UCSD-AML1 (cell line): ENCODE results near the gene APOBEC3G.

Experiments
- DNase-seq: peaks from one replicate; lab custom pipeline; 2025; ENCODE audit not compliant: unreplicated experiment; lab: John Stamatoyannopoulos, UW

The APOBEC3G gene

DNA sequence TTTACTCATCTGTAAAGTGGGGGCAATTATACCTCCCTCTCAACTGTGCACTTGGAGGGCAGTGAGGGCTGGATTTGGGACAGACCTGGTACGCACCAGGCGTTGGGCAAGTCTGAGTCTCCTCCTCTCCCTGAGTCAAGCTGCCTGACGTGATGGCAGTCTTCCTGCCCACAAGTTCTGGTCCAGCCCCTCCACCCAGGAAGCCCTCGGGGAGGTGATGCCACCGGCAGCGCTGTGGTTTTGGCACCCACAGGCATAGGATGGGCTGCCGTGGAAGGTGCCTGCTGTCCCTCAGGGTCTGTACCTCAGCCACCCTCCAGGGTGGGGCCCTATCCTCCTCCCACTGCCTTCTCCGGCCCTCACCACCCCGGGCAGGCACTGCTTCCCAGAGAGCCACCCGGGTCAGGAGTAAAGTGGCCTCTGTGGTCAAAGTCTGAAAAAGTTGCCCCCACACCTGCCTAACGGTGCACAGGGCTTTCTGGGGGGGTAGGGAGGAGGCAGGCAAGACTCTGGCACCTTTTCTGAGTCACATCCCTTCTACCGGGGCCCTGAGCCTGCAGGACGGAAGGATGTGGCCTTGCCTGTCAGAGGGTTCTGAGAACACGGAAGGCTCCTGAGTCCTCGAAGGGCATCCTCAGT lies 13.5 kb downstream of the APOBEC3G start:
- peak; percentile 64 for DNase-seq

DNA sequence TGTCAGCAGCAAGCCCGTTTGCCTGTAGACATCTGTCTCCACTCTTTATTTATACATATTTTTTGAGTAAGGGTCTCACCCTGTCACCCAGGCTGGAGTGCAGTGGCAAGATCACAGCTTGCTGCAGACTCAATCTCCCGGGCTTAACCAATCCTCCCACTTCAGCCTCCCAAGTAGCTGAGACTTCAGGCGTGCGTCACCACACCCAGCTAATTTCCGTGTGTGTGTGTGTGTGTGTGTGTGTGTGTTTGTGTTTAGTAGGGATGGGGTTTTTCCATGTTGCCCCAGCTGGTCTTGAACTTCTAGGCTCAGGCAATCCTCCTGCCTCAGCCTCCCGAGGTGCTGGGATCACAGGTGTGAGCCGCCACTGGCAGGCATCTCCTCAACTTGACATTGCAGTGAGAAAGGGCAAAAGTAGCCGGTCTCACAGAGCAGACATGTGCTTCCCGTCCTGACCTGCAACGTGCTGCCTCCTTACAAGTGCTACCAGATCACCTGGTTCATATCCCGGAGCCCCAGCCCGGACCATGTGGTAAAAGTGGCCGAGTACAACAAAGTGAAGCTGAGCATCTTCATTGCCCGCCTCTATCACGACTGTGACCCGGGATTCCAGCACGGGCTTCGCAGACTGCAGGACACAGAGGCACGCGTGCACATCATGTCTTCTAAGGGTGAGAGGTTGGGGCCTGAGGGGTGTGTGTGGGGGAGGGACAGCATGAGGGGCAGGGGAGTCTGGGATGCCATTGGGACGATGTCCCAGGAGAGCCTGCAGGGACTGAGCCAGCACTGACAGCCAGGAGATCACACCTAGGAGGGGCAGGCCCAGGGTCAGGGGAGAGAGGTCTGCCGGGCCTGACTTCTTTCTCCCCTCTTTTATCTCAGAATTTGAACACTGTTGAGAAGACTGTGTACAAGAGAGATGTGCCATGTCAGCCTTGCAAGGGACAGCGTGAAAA lies 14.3 kb downstream of the APOBEC3G start:
- DNase-seq: no peak

- DNase-seq: no peak
Measured at GRCh38 chr22:39092111-39092862, 15.2 kb downstream of the APOBEC3G start.

- no peak for DNase-seq
Measured at GRCh38 chr22:39094717-39095389, 17.8 kb downstream of the APOBEC3G start.

DNA sequence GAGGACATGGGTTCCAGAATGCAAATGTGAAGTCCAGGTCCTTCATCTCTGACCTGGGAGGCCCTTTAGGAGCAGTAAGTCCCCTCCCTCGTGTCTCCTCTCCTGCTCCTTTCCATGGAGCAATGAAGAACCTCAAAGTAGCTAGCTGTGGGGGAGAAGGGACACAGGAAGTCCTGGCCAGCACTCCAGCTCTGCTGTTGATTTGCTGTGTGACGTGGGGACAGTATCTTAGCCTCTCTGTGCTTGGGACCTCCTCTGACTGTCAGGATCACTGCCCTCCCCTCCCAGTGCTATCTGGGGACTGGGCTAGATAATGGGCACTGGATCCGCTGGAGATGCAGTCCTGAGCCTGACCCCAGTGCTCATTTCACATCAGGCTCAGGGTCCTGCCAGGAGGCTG lies 18.9 kb downstream of the APOBEC3G start:
- DNase-seq: no peak

- peak; percentile 67 for DNase-seq
Measured at GRCh38 chr22:39097098-39098020, 20.3 kb downstream of the APOBEC3G start, which contains the start of gene APOBEC3H. Gene APOBEC3H, plus strand, starts transcription at chr22:39097244. Its CDS starts 3,035 bp downstream, at chr22:39100279.

- no peak for DNase-seq
Measured at GRCh38 chr22:39098026-39098425, 21.0 kb downstream of the APOBEC3G start.

- no peak for DNase-seq
Measured at GRCh38 chr22:39098576-39098975, 21.5 kb downstream of the APOBEC3G start.

- DNase-seq: no peak
Measured at GRCh38 chr22:39101226-39101625, 24.2 kb downstream of the APOBEC3G start.

- DNase-seq: no peak
Measured at GRCh38 chr22:39103431-39103830, 26.4 kb downstream of the APOBEC3G start.

- no peak for DNase-seq
Measured at GRCh38 chr22:39106326-39106725, 29.3 kb downstream of the APOBEC3G start.

- no peak for DNase-seq
Measured at GRCh38 chr22:39108487-39108886, 31.4 kb downstream of the APOBEC3G start.

DNA sequence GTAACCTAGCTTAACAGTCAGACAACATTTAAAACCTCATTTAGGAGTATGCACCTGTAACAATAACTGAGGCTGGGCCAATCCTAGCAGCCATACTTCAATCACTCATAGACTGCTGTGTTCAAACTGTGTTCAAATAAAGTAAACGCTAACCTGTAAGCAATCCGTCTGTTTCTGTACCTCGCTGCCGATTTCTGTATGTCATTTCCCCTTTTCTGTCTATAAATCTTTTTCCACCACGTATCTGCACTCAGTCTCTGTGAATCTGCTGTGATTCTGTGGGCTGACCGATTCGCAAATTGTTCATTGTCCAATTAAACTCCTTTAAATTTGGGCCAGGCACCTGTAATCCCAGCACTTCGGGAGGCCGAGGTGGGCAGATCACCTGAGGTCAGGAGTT lies 32.3 kb downstream of the APOBEC3G start:
- DNase-seq: no peak

DNA sequence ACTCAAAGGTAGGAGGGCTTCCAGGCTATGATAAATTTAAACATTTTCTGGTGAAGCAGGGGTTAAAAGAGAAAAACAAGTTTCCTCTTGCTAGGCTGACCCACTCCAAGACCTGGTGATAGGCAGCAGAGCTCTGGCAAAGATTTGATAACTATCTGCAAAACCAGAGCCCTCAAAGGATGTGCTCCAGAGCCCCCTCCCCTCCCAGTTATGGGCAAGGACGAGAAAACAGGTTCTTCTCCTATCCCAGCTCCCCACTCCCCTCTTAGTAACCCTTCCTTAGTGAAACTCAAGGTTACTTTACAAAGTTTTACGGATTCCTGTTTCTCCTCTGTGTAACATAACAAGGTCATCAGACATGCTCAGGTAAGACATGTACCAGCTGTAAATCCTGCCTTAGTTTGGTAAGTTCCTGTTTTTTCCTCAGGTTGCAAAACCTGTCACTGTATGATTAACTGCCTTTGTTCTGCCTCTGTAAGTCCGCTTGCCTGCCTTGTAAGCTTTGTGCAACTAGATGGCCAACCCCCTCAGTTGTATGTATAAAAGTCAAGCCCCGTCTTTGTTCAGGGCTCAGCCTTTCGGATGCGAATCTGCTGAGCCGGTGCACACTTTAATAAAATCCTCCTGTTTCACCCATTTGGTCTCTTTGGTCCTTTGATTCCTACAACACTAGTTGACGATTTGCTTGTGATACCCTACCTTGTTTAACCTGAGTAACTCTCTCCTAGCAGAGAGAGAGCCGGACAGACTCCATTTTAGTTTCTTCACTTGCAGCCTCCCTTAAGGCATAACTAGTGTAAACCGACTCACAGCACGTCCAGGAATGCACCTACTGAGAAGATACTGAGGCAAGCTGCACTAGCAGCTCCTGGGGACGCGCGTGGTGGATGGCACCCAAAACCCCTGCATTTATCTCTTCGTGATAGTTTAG lies 33.8 kb downstream of the APOBEC3G start:
- DNase-seq: no peak

DNA sequence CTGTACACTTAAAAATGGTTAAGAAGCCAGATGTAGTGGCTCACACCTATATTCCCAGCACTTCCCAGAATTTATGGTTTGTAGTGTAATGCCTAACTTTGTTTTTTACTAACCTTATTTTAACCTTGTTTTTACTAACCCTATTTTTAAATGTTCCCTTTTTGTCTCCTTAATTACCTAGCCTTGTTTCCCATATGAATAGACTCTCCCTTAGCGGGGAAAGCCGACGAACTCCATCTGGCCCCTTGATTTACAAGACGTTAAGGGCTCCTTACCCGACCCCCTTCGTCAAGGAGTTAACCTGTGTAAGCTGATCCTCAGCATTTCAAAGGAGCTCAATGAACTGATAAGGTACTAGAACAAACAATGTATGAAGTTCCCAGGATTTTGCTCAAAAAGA lies 37.0 kb downstream of the APOBEC3G start:
- no peak for DNase-seq

DNA sequence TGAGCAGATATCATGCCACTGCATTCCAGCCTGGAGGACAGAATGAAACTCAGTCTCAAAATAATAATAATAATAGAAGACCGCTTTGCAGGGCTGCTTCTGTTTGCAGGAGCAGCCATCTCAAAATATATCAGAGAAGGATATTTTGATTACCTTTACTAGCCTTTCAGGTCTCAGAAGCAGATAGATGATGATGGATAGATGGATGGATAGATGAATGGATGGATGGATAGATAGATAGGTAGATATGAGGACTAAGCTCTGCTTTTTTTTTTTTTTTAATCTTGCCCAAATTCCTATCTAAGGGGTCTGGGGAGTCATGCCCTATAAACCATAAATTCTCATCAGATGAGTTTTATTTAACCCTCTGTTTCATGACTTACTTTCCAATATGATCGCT lies 38.5 kb downstream of the APOBEC3G start:
- DNase-seq: no peak

GRCh38 chr22:39115977-39116621 lies 39.0 kb downstream of the APOBEC3G start:
- no peak for DNase-seq

DNA sequence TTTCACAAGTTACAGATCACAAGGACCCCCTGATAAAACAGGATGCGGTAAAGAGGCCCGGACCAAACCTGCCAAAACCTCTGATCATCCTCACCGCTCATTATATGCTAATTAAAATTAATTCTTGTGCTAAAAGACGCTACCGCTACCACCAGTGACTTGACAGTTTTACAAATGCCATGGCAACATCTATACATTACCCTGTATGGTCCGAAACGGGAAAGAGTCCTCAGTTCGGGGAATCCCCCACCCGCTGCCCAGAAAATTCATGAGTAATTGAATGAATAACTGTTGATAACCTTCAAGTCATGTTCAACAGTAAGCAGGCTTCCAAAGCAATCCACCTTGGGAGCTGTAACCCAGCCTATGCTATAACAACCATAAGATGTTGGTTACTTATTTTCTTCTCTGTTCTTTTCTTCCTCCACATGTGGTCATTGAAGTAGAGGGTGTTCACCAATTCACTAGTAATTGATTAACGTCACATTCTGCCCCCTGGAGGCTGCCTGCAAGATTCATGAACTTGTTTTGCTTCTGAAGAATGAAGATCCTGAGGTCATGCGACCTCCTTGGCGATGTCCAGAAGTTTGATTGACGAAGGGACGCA lies 40.6 kb downstream of the APOBEC3G start:
- DNase-seq: peak; percentile 49
